B cell (primary cell): ENCODE measurements around the gene LCOR.

Source experiments
- CTCF ChIP-seq: fragments of 200-600 bp; IDR thresholded peaks from one replicate; pipeline ENCODE4 v1.8.0; 2022; ENCODE audit warnings: antibody characterized with exemption, mild to moderate bottlenecking
- EZH2 ChIP-seq: IDR thresholded peaks from 2 replicates; pipeline ENCODE4 v1.6.1; 2012; ENCODE audit warnings: borderline replicate concordance, low read depth, mild to moderate bottlenecking, moderate library complexity, low read length; ENCODE audit not compliant: insufficient read depth, poor library complexity, severe bottlenecking

GRCh38 chr10:96987141-96987841, 155.2 kb downstream of the LCOR start:
- no peak for TF ChIP-seq CTCF
- no peak for TF ChIP-seq EZH2
